GM19468 (cell line): ENCODE results near the gene CCNYL1.

ENCODE experiments used
- ATAC-seq: cut with Tn5 transposase; IDR thresholded peaks from one replicate; pipeline ENCODE4 v1.9.1; 2021; ENCODE audit warnings: mild to moderate bottlenecking, moderate library complexity, moderate number of reproducible peaks; ENCODE audit not compliant: unreplicated experiment; ENCODE audit errors: extremely low read depth

CCNYL1 gene

DNA sequence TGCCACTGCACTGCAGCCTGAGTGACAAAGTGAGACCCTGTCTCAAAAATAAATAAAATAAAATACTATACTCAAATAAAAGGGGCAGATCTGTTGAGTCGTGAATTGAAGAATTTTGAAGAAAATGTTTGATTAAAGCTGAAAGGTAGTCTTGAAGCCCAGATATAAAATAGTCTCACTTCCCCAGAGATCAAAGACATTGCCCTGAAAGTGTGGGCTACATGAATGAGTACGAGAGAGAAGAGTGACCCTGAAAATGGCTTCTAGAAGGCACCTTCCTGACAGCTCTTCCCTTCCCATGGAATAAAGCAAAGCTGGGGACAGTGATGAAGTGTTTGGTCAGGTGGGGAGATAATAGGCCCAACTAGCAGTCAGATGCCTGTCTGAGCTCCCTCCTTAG is 72.1 kb downstream of the CCNYL1 start:
- no peak for ATAC-seq

DNA sequence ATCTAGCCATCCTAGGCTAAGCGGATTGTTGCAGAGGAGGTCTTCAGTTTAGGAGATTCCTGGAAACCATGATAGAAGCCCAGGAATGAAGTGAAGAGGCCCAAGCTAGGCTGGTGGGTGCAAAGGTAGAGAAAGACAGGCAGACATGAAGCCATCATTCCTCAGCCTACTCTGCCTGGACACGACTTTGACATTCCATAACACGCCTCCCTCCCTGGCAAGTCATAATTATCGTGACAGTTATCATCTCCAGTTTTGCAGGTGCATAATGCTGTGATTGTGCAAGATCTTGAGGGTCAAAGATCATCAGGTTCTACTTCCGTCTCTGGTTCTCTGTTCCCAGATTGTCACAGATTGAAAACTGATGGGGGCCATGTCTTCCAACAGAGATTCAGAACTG is 73.5 kb downstream of the CCNYL1 start:
- ATAC-seq, result no peak

DNA sequence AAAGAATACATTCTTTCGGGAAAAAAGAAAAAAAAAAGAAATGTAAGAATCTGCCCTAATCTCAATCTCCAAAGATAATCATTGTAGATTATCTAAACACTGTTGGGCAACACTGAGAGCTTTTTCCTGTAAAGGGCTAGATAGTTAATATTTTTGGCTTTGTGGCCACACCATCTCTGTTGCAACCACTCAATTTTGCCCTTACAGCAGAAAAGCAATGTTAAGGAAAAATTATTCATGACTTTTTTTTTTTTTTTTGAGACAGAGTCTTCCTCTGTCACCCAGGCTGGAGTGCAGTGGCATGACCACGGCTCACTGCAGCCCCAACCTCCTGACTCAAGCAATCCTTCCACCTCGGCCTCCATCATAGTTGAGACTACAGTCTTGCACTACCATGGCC is 75.6 kb downstream of the CCNYL1 start:
- ATAC-seq, result no peak

DNA sequence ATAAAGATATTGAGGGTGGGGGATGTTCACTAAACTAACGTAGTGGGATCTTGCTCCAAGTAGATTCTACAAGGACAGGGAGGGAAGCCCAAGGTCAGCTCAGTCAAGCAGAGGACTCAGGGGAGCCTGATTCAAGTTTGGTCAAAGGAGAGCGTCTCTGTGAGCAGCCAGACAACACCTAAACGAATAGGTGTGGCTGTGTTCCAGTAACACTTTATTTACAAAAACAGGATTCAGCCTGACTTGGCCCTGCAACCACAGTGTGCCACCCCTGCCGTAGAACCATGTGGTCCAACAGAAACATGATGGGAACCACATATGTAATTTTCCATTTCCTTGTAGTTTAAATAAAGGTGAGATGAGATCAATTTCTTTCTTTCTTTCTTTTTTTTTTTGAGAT is 76.4 kb downstream of the CCNYL1 start:
- no peak for ATAC-seq

DNA sequence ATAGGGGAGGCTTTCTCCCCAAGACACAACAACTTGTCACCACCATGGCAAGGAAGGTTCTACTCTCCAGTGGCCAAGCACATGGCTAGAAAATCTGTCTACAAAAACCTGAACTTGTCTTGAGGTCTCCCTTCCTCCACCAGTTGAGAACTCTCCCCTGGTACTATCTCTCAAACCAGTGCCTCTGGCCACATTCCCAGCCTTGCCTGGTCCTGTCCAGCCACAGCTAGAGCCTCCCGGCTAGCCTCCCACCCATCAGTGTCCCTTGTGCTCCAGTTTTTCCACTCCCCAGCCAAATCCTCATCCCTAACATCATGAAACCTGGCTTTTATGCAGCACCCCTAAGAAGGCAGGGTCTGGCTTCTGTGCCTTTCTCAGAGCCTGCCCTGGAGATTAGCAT is 79.5 kb downstream of the CCNYL1 start:
- no peak for ATAC-seq

DNA sequence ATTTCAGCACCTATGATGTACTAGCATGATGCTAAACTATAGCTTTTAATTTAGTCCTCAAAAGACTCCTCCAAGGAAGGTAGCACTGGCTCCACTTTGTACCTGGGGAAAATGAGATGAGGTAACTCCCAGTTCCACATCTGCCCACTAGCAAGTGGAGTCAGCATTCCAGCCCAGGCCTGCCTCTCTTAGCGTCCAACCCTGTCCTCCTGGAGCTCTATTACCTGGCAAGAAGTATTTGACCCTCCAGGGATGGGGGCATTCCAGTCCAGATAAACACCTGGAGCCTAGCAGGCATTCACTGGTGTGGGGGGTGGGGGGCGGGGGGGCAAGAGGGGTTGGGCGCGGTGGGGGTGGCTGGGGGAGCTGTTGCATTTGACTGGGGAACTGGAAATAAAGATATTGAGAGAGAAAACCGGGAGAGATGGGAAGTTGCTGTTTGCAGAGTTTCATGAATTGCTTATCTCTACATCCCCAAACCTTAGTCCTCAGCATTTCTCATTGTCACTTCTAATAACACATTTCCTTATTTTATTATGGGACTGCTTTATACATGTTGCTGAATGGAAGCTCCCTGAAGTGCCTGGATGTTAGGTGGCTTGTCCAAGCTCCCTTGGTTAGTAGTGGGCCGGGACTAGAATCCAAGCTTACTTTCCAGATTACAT is 80.3 kb downstream of the CCNYL1 start:
- no peak for ATAC-seq

DNA sequence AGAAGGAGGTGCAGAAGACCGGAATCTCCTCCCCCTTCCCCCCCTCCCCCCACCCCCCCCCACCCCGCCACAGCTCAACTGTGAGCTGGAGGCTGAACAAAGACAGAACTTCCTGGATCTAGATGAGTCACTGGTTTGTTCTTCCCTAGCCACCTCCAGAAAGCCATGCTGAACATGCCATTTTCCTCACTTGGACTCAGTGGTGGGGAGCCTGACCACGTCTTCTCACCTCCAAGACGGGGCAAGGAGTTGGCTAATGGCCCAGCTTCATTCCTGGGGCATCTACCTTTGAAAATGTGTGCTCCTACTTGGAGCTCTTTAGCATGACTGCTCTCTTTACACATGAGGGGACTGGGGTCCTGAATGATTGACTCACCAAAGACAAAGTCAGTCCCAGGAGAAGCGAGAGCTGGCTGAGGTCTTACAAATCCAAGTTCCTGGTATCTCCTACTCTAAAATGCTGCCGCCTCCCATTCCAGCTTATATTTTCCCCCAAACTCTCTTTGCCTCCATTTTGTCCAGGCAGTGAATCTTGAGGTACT is 80.9 kb downstream of the CCNYL1 start:
- ATAC-seq, result no peak

DNA sequence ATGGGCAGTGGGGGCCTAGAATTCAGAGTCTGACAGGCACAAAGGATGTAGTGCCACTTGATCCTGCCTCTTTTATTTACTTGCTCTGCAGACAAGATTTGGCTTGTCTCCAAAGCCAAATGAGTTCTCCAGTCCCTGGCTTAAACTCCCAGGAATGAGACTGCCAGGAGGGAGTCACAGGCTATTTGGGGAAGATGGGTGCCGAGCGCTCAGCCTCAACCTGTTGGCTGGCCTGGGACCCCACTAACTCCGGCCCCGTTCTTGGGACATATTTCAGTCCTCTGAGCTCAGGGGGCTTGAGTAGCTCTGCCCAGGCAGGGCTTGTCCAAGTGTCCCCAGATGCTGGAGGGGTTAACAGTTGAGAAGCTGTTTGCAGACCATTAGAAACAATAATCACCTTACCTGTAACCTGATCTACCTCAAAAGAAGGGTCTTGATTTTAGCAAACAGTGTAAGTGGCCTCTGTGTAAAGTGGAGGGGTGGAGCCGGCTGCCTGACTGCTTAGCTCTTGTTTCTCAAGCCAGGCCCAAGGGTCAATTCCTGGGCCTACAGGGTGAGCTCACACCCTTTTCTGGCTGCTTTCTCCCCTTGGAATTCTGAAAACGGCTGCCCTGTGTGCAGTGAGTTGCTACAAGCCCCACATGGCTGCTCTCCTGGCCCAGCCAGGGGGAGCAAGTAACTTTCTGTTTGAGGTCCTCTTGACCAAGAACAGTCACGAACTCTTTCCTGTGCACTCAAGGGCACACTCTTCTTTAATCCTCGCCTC is 85.3 kb downstream of the CCNYL1 start:
- no peak for ATAC-seq

DNA sequence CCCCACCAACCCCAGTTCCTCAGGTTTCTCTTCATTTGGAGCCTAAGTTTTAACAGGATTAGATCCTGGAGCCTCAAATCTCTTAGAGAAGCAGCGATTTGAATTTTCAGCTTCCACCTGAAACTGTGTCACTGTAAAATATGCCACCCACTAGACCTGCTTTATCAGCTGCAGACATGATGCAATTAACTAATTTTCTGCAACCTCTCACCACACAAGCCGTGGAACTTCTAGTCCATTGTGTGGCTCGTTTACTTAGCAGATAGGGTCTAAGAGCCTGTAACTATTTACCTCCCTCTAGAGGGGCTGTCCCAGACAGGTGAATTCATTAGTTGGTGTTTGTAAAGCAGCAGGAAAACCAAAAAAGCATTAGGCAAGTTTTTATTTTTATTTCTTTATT is 89.8 kb downstream of the CCNYL1 start:
- no peak for ATAC-seq

DNA sequence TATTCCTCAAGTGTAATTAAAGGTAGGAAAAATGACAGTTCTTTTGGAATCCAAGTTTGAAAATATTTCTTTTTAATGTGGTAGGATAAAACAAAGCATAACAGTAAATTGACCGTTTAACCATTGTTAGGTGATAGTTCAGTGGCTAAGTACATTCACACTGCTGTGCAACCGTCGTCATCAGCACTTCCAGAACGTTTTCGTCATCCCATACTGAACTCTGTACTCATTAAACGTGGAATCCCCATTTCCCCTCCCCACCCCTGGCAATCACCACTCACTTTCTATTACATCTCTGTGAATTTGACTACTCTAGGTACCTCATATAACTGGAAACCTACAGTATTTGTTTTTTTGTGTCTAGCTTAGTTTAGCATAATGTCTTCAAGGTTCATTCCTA is 91.2 kb downstream of the CCNYL1 start:
- ATAC-seq, result no peak
